HG02981 (cell line): ENCODE data around the gene PARD3.
"Not testable (repeated sequence)": the region's sequence is repeated elsewhere in the genome, so short reads cannot be mapped to it uniquely, and the experiment has no call there.

ENCODE experiments used
- ATAC-seq: cut with Tn5 transposase; IDR thresholded peaks from one replicate; pipeline ENCODE4 v1.9.1; 2021; ENCODE audit warnings: mild to moderate bottlenecking, moderate library complexity; ENCODE audit not compliant: unreplicated experiment

Gene PARD3

DNA sequence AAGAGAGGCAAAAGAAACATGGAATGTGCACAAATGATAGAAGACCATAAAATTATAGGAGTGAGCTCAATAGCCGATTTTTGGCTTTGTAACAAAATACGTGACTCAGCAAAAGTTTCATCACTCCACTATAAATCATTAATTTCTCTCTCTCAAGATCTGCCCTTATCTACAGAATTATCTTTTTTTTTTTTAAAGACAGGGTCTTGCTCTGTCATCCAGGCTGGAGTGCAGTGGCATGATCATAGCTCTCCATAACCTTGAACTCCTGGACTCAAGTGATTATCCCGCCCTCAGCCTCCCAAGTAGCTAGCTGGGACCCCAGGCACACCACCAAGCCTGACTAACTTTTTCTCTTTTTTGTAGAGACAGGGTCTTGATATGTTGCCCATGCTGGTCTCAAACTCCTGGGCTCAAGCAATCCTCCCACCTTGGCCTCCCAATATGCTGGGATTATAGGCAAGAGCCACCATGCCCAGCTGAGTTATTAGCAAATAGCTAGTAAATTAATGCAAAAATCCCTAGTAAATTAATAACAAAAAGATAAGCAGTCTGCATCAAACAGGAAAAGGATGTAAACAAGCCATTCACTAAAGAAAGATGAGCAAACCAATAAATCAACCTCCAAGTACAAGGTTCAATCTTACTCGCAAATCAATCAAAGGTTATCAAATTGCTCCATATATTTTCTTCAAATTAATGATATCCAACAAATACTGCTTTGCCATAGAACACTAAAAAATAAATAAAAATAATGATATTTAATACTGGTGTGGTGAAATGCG is 450.7 kb downstream of the PARD3 start:
- no peak for ATAC-seq

GRCh38 chr10:34360984-34361383 is 454.1 kb downstream of the PARD3 start:
- ATAC-seq, result no peak

DNA sequence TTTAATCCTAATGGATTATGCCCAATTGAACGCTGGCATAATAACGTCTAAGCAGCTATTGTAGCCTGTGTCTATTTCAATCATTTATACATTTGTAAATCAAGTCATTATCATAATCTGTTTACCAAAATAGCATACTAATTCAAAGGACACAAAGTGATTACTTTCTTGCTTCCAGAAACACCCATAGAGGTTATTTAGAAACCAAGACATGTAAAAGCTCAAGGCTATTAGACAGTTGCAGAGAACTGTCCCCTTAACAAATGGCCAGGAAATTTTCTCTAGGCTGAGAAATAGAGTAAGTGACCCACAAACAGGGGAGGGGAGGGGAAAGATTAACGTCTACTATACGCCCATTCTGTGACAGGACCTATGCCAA is 455.7 kb downstream of the PARD3 start:
- ATAC-seq, result no peak

- no peak for ATAC-seq
These were observed 456.2 kb downstream of the PARD3 start for GRCh38 chr10:34358729-34359434.

DNA sequence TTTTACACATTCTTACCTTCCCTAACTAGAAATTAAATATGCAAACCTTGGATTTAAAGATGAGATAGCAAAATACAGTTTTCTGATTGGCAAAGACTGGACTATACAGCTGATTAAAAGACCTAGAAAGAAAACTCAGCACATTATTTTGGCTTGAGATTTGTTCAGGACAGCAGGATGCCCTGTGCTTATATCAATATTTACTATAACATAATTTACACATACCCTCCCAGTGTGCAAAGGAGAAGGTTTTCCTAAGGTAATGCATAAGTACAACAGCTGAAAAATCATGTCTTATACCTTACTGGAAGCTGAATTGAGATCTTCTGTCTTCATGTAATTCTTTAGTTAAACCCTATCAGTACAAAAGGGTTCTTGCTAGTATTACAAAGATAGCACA is 458.6 kb downstream of the PARD3 start:
- ATAC-seq, result no peak

DNA sequence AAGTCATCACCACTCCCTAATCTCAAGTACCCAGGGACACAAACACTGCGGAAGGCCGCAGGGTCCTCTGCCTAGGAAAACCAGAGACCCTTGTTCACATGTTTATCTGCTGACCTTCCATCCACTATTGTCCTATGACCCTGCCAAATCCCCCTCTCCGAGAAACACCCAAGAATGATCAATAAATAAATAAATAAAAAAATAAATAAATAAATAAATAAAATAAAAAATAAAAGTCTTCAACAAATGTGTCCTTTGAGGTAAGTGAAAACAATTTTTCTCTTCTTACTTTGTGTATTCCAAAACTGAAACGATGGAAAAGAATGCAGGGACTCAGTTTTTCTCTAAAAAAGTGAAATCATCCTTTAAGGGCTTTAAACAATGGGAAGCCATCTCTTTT is 461.6 kb downstream of the PARD3 start:
- not testable (repeated sequence) for ATAC-seq

DNA sequence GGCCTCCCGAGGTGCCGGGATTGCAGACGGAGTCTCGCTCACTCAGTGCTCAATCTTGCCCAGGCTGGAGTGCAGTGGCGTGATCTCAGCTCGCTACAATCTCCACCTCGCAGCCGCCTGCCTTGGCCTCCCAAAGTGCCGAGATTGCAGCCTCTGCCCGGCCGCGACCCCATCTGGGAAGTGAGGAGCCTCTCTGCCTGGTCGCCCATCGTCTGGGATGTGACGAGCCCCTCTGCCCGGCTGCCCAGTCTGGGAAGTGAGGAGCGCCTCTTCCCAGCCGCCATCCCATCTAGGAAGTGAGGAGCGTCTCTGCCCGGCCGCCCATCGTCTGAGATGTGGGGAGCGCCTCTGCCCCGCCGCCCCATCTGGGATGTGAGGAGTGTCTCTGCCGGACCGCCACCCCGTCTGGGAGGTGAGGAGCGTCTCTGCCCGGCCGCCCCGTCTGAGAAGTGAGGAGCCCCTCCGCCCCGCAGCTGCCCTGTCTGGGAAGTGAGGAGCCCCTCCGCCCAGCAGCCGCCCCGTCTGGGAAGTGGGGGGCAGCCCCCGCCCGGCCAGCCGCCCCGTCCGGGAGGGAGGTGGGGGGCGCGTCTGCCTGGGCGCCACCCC is 462.4 kb downstream of the PARD3 start:
- ATAC-seq, result not testable (repeated sequence)

DNA sequence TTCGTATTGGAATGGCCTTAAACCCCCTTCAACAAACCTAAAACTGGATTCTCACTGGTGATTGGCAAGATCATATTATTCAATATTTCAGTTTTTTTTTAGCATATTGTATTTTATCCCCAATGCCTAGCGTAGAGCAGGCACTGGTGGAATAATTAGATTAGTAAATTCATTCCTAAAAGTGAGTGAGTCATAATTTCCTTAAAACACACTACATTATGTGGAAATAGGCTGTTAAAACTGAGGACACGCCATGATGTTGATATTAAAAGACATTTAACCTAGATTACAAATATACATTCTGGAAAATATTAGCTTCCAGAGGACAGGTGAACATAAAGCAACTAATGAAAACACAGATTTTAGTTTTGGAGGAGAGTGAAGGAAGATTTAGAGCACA is 463.9 kb downstream of the PARD3 start:
- ATAC-seq, result no peak

GRCh38 chr10:34348917-34349485 is 466.1 kb downstream of the PARD3 start:
- ATAC-seq, result no peak

- no peak for ATAC-seq
These were observed 467.1 kb downstream of the PARD3 start for GRCh38 chr10:34348021-34348420.

DNA sequence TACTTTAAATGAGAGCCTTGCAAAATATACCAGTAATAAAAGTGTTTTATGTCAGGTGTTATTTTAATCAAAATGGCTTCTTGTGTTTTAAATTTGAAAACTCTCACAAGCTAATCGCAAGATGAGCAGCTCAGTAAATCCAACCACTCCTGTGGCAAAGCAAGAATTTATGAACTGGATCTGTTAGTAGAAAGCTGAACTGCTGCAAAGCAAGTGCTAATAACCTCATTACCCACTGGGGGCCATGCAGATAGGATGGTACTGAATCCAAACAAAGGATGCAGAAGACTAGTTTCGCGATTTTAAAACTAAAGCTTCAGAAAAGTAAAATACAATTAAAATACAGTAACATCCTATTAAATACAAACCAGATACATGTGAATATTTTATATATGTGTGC is 468.0 kb downstream of the PARD3 start:
- ATAC-seq, result no peak

- no peak for ATAC-seq
These were observed 468.5 kb downstream of the PARD3 start for GRCh38 chr10:34346516-34347100.

GRCh38 chr10:34345383-34345782 is 469.7 kb downstream of the PARD3 start:
- no peak for ATAC-seq

DNA sequence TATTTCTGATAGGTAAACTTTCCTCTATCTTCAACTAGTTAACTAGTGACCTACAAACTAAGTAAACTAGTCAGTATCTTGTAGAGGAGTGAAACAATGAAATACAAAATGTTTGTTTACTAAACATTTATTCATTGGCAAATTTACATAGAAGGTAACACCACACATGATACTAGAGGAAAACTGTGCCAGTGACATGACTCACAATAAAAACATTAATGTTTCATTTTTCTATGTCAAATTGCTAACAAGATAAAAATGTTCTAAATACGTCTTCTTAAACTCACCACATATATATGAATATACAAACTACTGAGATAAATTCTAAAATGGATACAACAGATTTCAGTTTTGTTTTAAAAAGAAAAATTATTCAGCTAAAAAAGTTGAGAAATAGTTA is 471.3 kb downstream of the PARD3 start:
- no peak for ATAC-seq

DNA sequence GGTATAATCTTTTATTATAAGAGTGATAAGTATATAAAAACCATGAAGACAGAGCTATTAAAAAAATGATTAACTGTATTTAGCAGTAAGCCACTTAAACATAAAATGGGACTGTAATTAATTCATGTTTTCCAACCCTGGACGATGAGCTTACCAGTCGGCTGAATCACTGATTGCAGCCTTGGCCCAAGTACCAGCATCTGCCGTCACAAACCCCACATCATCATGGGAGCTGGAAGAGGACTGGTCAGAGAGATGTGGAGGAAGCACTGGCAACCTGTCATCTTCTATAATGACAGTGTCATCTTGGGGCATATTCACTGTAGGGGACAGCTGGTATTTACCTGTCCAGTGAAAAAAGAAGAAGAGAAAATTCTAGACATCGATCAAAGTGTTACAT is 473.6 kb downstream of the PARD3 start:
- ATAC-seq, result no peak

- no peak for ATAC-seq
These were observed 474.2 kb downstream of the PARD3 start for GRCh38 chr10:34340934-34341333.

DNA sequence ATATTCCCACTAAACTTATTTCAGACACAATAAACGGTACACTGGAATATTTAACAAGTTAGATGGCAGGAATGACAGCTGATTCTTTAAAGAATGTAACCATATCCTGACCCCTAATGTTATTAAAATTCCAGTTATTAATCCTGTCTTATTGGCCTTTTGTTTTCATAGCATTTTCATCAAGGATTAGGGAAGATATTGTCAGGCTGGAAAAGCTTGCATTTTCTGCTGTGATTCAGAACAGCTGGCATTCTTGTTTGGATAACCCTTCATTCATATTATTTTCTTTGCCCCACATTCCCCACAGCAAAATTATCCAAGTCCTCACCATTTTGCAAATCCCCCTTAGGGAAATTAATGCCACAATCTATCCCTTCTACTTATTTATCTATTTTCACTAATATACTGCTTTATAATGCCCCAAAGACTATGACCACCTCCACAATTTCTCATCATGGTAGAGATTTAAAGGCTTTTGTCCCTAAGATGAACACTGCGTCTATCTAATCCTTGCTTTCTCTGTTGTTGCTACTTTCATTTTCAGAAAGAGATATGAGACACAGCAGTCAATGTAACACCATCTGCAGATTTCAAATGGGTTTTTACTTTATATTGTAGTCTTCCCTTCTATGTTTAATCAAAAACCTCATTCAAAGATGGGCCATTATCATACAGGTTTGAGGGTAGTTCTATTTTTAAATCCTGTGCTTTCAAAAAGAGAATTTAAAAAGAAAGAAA is 475.1 kb downstream of the PARD3 start:
- ATAC-seq, result no peak

GRCh38 chr10:34337917-34338316 is 477.2 kb downstream of the PARD3 start:
- ATAC-seq, result no peak

GRCh38 chr10:34335960-34336690 is 479.0 kb downstream of the PARD3 start:
- ATAC-seq, result no peak

GRCh38 chr10:34334908-34335307 is 480.2 kb downstream of the PARD3 start:
- ATAC-seq, result no peak
